Activated T-helper 1 cell treated with anti-CD3 and anti-CD28 coated beads, Interleukin-12 subunit alpha, Interleukin-12 subunit beta, Interleukin-2, Interleukin-4 antibody, amounts not matched to agents 30 ng/mL and 10 ng/mL and 1 ng/mL, durations not matched to agents 14 hours and 24 hours and 36 hours (primary cell): Measurements from ENCODE around the gene TMEM164. TPM values are rescaled to one million over a fixed set of nuclear protein-coding genes. Genes with fewer than 3 reads are reported as not detected.

Experiments
- DNase-seq: peaks from one replicate; pipeline ENCODE4 v3.0.0; 2021; ENCODE audit warnings: low spot score
- H3K27ac Mint-ChIP-seq: one replicate; pipeline ENCODE4 v1.8.0; 2021; ENCODE audit warnings: mild to moderate bottlenecking, mixed read lengths
- H3K27me3 Mint-ChIP-seq: one replicate; pipeline ENCODE4 v1.8.0; 2022; ENCODE audit warnings: mild to moderate bottlenecking, moderate library complexity, mixed read lengths; ENCODE audit not compliant: insufficient read depth
- H3K36me3 Mint-ChIP-seq: one replicate; pipeline ENCODE4 v1.8.0; 2021; ENCODE audit warnings: low read depth, mixed read lengths
- H3K4me1 Mint-ChIP-seq: one replicate; pipeline ENCODE4 v1.8.0; 2021; ENCODE audit warnings: low read depth, mixed read lengths
- H3K4me3 Mint-ChIP-seq: one replicate; pipeline ENCODE4 v1.8.0; 2021; ENCODE audit warnings: mild to moderate bottlenecking, moderate library complexity, mixed read lengths
- H3K9me3 Mint-ChIP-seq: one replicate; pipeline ENCODE4 v1.8.0; 2021; ENCODE audit warnings: mixed read lengths
- intact Hi-C: fragments of 100-400 bp; cut with micrococcal nuclease; formaldehyde crosslinking; loops from one replicate; pipeline ENCODE4 v1.15.1; 2024
- total RNA-seq: library from RNA; stranded (reverse); gene quantifications from 2 replicates; pipeline ENCODE4 v1.2.3, GENCODE V29; 2022

Gene TMEM164
- total RNA-seq, 1 donor from 2014 or later = 19.1 TPM

DNA sequence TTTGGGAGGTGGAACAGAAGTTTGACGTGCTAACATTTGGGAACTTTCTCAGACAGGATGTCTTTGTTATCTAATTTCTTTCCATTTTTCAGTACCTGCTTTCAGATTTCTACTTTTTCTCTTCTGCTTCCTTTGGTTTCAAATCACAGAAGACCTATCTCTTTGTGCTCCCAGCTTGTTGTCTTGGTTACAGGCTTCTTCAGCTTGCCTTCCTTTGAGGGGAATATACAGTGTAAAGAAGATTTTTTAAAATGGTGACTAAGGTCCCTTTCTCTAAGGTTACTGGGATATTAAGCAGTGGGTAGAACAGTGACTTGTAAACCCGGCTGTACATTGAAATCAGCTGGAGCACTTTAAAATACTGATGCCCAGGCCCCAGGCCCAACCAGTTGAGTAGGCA, 48.0 kb downstream of the TMEM164 start:
- Mint-ChIP-seq H3K4me1 (peaks cover 12% of the 10 kb centered on the region), H3K27ac (no peak overlapping the region), H3K4me3 (no peak overlapping the region), H3K36me3 (peaks cover 12% of the 10 kb centered on the region), H3K9me3 (no peaks in the 10 kb centered on the region), H3K27me3 (no peaks in the 10 kb centered on the region)
- intact Hi-C loops = no loop called here
- DNase-seq = no peak

DNA sequence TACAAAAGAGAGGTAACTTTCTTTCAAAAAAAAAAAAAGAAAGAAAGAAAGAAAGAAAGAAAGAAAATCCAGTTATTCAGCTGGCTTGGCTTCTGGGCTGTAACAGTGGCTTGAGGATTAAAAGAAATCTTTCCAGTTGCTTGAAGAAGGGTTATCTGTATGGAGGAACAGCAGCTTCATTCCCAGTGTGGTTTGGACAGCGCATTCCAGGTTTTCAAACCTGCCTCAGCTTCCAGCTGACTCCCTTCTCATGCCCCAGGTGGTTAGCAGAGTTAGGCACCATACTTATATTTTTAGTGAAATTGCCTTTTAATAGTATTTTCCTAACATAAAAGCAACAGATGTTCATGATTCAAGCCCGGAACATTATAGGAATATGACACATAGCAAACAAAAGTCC, 48.6 kb downstream of the TMEM164 start:
- H3K36me3 Mint-ChIP-seq = peaks cover 12% of the 10 kb centered on the region
- no peak overlapping the region for H3K27ac Mint-ChIP-seq
- H3K9me3 Mint-ChIP-seq = no peaks in the 10 kb centered on the region
- H3K27me3 Mint-ChIP-seq = no peaks in the 10 kb centered on the region
- no peak overlapping the region for H3K4me3 Mint-ChIP-seq
- no peak for DNase-seq
- H3K4me1 Mint-ChIP-seq = peaks cover 17% of the 10 kb centered on the region
- intact Hi-C loops = no loop called here

DNA sequence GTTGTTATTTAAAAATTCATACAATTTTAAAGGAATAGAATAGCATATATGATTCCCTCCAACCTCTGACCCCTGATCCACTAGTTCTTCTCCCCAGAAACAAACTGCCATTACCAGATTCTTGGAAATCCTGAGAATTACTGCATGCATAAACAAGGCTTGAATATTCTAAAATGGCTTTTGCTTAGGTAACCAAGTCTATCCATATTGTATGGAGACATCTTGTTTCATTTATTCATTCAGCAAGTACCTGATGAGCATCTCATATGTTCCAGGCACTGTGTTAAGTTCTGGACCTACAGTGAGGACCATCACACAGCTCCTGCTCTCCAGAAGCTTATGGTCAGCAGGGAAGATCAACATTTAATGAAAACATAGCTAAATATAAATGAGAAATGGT, 49.4 kb downstream of the TMEM164 start:
- H3K36me3 Mint-ChIP-seq = peaks cover 12% of the 10 kb centered on the region
- no peaks in the 10 kb centered on the region for H3K27me3 Mint-ChIP-seq
- intact Hi-C loops = no loop called here
- no peaks in the 10 kb centered on the region for H3K9me3 Mint-ChIP-seq
- peaks cover 14% of the 10 kb centered on the region for H3K4me1 Mint-ChIP-seq
- no peak overlapping the region for H3K27ac Mint-ChIP-seq
- H3K4me3 Mint-ChIP-seq = no peak overlapping the region
- DNase-seq = no peak

DNA sequence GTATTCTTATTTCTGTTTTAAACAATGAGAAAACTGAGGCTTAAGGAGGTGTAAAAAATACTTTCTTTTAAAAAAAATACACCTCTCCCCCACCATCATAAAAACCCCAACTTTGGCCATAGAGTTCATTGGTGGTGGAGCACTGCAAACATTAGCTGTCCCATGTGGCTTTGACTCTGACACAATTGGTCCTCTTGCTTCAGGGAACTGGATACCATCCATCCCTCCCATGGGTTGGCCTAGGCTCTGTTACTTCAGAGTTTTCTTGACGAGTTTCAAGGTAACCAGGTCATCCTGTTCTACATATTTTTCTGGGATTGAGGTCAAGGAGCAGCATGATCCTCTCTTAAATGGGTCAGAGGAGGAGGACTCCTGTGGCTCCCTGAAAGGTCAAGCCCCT, 50.5 kb downstream of the TMEM164 start:
- peaks cover 12% of the 10 kb centered on the region for H3K36me3 Mint-ChIP-seq
- H3K9me3 Mint-ChIP-seq = no peaks in the 10 kb centered on the region
- no peak for DNase-seq
- no peak overlapping the region for H3K27ac Mint-ChIP-seq
- no peaks in the 10 kb centered on the region for H3K27me3 Mint-ChIP-seq
- no peak overlapping the region for H3K4me3 Mint-ChIP-seq
- intact Hi-C loops = no loop called here
- H3K4me1 Mint-ChIP-seq = peaks cover 11% of the 10 kb centered on the region

DNA sequence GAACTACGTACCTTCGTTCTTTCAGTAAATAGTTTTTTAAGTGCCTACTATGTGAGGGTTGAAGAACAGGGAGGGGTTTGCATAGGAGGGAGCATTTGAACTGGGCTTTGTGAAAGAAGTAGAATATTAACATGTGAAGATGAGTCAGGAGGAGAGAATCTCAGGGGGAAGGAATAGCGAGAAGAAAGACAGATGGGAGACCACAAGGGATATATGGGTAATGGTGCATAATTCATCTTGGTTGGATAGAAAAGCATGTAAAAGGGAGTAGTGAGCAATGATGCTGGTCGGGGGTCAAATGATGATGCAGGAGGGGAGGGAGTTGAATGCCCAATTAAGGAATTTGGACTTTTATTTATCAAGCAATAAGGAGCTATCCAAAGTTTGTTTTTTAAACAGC, 52.7 kb downstream of the TMEM164 start:
- H3K27ac Mint-ChIP-seq = no peak overlapping the region
- H3K9me3 Mint-ChIP-seq = no peaks in the 10 kb centered on the region
- no peak for DNase-seq
- H3K4me1 Mint-ChIP-seq = peaks cover 11% of the 10 kb centered on the region
- H3K4me3 Mint-ChIP-seq = no peak overlapping the region
- intact Hi-C loops = no loop called here
- H3K36me3 Mint-ChIP-seq = peaks cover 12% of the 10 kb centered on the region
- no peaks in the 10 kb centered on the region for H3K27me3 Mint-ChIP-seq

DNA sequence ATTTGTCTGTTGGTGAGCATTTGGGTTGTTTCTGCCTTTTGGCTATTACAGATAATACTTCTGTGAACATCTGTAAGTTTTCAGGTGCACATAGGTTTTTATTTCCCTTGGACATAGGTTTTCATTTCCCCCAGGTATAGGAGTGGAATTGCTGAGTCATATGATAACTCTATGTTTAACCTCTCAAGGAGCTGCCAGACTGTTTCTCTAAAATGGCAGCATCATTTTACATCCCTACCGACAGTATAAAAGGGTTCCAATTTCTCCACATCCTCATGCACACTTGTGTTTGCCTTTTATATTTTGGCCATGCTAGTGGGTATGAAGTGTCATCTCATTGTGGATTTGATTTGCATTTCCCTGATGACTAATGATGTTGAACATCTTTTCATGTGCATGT, 53.5 kb downstream of the TMEM164 start:
- no peak overlapping the region for H3K27ac Mint-ChIP-seq
- peaks cover 12% of the 10 kb centered on the region for H3K36me3 Mint-ChIP-seq
- no peak for DNase-seq
- H3K4me1 Mint-ChIP-seq = peaks cover 11% of the 10 kb centered on the region
- no peaks in the 10 kb centered on the region for H3K27me3 Mint-ChIP-seq
- H3K4me3 Mint-ChIP-seq = no peak overlapping the region
- intact Hi-C loops = no loop called here
- H3K9me3 Mint-ChIP-seq = no peaks in the 10 kb centered on the region

DNA sequence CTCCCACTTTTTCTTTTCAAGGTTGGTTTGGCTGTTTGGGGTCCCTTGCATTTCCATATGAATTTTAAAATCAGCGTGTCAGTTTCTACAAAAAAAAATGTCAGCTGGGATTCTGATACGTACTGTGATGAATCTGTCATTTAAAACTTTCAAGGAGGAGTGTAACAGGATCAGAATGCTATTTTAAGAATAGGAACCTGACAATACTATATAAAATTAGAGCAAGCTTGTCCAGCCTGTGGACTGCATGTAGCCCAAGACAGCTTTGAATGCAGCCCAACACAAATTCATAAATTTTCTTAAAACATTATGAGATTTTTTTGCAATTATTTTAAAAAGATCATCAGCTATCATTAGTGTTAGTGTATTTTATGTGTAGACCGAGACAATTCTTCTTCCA, 56.5 kb downstream of the TMEM164 start:
- H3K9me3 Mint-ChIP-seq = no peaks in the 10 kb centered on the region
- no peak for DNase-seq
- H3K4me3 Mint-ChIP-seq = no peak overlapping the region
- no peak overlapping the region for H3K27ac Mint-ChIP-seq
- no peaks in the 10 kb centered on the region for H3K27me3 Mint-ChIP-seq
- intact Hi-C loops = no loop called here
- peaks cover 11% of the 10 kb centered on the region for H3K4me1 Mint-ChIP-seq
- H3K36me3 Mint-ChIP-seq = peaks cover 6% of the 10 kb centered on the region

DNA sequence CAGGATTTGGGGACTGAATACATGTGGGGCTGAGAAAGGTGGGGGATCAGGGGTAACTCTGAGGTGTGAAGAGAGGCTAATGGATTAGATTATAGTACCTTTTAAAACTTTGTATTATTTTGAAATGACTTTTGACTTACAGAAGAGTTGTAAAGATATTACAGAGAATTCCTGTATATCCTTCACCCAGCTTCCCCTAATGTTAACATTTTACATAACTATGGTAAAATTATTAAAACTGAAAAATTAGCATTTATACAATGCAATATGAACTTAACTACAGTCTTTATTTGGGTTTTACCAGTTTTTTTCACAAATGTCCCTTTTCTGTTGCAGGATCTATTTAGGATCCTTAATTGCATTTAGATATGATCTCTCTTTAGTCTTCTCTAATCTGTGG, 57.4 kb downstream of the TMEM164 start:
- Mint-ChIP-seq H3K4me3 (no peak overlapping the region), H3K4me1 (peaks cover 11% of the 10 kb centered on the region), H3K27me3 (no peaks in the 10 kb centered on the region), H3K36me3 (peaks cover 6% of the 10 kb centered on the region), H3K9me3 (no peaks in the 10 kb centered on the region), H3K27ac (no peak overlapping the region)
- DNase-seq = no peak
- intact Hi-C loops = no loop called here

DNA sequence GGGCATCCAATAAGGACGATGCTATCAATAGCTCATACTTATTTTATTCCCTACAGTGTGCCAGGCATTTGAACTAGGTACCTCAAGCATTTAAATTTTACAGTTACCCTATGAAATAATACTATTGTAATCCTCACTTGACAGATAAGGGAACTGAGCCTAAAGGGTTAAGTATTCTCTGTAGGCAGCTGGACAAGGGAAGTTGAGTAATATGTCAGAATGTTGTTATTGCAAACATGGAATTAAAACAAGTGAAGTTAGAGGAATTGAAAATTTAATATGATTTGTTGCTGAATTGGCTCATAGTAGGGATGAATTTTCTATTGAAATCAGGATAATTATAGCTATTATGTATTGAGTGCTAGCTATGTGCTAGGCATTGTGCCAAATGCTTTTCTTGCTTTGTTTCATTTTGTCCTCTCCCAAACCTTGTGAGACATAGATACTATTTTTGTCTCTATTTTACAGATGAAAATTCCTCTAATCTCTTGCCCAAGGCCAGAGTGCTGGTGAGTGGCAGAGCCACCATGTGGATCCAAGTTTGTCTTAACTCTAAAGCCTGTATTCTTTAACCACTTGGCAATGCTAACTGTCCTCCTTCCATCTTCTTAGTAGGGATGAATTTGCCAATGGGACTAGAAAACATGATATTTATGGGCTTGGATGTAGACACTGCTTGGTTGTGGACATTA, 58.1 kb downstream of the TMEM164 start:
- Mint-ChIP-seq H3K27me3 (no peaks in the 10 kb centered on the region), H3K9me3 (no peaks in the 10 kb centered on the region), H3K4me3 (no peak overlapping the region), H3K36me3 (peaks cover 3% of the 10 kb centered on the region), H3K27ac (no peak overlapping the region), H3K4me1 (peaks cover 6% of the 10 kb centered on the region)
- DNase-seq = no peak
- intact Hi-C loops = no loop called here

DNA sequence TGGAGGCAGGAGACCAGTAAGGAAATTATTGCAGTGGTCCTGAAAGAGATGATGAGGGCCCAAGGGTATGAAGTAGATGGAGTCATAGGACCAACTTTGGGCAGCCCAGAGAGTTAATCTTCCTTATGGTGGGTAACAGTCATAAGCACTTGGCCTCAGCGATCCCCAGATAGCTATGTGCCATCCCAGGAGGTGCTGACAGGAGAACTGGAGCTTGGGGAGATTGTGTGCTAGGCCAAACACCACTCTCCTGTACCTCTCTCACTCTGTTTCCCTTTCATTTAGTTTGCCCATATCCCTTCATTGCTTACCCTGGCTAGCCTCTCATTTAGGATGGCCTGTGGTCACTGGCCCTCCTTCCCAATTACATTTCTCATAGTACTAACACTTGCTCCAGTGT, 60.0 kb downstream of the TMEM164 start:
- intact Hi-C loops = no loop called here
- Mint-ChIP-seq H3K4me1 (no peaks in the 10 kb centered on the region), H3K27me3 (no peaks in the 10 kb centered on the region), H3K27ac (no peak overlapping the region), H3K9me3 (no peaks in the 10 kb centered on the region), H3K4me3 (no peak overlapping the region), H3K36me3 (peaks cover 3% of the 10 kb centered on the region)
- no peak for DNase-seq

DNA sequence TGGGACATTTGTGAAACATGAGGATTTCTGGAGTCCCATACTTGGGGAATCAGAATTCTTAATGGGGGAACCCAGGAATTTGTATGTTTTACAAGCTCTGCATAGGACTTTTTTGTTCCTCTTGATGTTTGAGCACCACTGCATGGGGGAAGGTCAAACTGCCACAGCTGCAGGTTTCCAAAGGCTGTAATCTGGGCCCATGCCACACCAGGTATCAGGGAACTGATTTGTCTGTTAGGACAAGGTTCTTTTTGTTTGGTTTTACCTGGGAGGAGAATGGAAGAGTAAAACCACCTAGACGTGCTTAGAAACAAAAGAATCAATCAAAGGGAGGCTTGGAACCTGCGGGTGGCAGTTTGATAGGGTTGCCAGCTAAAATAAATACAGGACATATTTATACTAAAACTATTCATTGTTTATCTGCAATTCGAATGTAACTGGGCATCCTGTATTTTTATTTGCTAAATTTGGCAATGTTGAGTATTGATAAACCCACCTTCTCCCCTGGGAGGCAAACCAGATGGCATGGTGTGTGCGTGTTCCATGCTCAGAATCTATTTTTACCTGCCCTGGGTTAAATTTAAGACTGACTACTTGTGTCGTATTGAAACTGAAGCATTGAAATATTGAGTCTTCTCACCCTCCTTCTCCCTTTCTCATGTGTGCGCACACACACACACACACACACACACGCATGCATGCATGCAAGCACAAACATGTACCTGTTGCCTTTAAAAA, 63.7 kb downstream of the TMEM164 start:
- H3K27me3 Mint-ChIP-seq = no peaks in the 10 kb centered on the region
- DNase-seq = no peak
- H3K36me3 Mint-ChIP-seq = peaks cover 3% of the 10 kb centered on the region
- intact Hi-C loops = no loop called here
- no peak overlapping the region for H3K4me3 Mint-ChIP-seq
- no peaks in the 10 kb centered on the region for H3K4me1 Mint-ChIP-seq
- no peaks in the 10 kb centered on the region for H3K9me3 Mint-ChIP-seq
- no peak overlapping the region for H3K27ac Mint-ChIP-seq

DNA sequence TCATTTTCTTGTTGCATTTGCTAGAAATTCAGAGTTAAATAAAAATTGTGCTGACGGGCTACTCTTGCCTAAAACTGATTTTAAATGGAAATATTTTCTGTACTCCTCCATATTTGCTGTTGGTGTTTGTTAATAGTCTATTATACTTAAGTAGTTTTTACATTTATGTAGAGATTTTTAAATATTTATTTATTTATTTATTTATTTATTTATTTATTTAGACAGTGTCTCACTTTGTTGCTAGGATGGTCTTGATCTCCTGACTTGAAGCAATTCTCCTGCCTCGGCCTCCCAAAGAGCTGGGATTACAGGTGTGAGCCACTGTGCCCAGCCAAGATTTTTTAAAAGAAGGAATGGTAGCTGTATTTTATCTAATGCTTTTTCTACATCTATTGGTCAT, 68.1 kb downstream of the TMEM164 start:
- Mint-ChIP-seq H3K27me3 (no peaks in the 10 kb centered on the region), H3K36me3 (peaks cover 11% of the 10 kb centered on the region), H3K9me3 (no peaks in the 10 kb centered on the region), H3K4me3 (no peak overlapping the region), H3K27ac (no peak overlapping the region), H3K4me1 (peaks cover under 1% of the 10 kb centered on the region)
- no peak for DNase-seq
- intact Hi-C loops = no loop called here

DNA sequence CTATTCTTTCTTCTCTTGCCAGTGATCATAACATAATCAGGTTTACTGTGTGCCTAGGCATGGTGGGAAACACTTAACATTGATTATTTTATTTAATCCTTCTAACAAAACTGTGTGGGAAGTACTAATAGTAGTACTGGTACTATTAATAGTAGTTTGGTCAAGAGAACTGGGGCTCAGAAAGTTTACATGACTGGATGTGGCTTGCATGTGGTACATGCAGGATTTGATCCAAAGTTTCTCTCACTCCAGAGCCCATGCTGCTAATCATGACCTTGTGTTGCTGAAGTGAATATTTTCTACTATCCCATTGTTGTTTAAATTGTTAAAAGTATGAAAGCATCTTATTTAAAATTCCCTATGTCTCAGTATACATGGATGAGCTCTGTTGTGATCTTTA, 78.4 kb downstream of the TMEM164 start:
- Mint-ChIP-seq H3K9me3 (peaks cover 4% of the 10 kb centered on the region), H3K36me3 (peaks cover 7% of the 10 kb centered on the region), H3K4me3 (no peak overlapping the region), H3K27ac (no peak overlapping the region), H3K4me1 (peaks cover 2% of the 10 kb centered on the region), H3K27me3 (no peaks in the 10 kb centered on the region)
- no peak for DNase-seq
- intact Hi-C loops = no loop called here
